Amniotic epithelial cell (primary cell): ENCODE data around the gene CCL26.

Experiments
- DNase-seq: peaks from one replicate; pipeline ENCODE4 v3.0.0-alpha.2; 2010; ENCODE audit warnings: low read depth

CCL26 gene

GRCh38 chr7:75772081-75773077, at the start of gene CCL26:
CCL26 (minus strand) TSS chr7:75772211; CDS start chr7:75772176, 35 bp downstream.
- peak; percentile 74 for DNase-seq

- DNase-seq = no peak
Measured at GRCh38 chr7:75820688-75821087, 48.7 kb upstream of the CCL26 start.

GRCh38 chr7:75819711-75820110, 47.7 kb upstream of the CCL26 start:
- no peak for DNase-seq

GRCh38 chr7:75818472-75818871, 46.5 kb upstream of the CCL26 start:
- DNase-seq = no peak

- no peak for DNase-seq
Measured at GRCh38 chr7:75817116-75817515, 45.1 kb upstream of the CCL26 start.

GRCh38 chr7:75815418-75816064, 43.5 kb upstream of the CCL26 start:
- no peak for DNase-seq

- DNase-seq = no peak
Measured at GRCh38 chr7:75814407-75814947, 42.5 kb upstream of the CCL26 start.

GRCh38 chr7:75813781-75814236, 41.8 kb upstream of the CCL26 start, which contains the start of gene CCL24:
CCL24 (minus strand) TSS chr7:75813806; CDS start chr7:75813715, 91 bp downstream.
- no peak for DNase-seq

GRCh38 chr7:75813084-75813483, 41.1 kb upstream of the CCL26 start:
- DNase-seq = peak; percentile 55

- no peak for DNase-seq
Measured at GRCh38 chr7:75811894-75812678, 40.1 kb upstream of the CCL26 start.

GRCh38 chr7:75809396-75809795, 37.4 kb upstream of the CCL26 start:
- DNase-seq = peak; percentile 51

GRCh38 chr7:75808106-75808505, 36.1 kb upstream of the CCL26 start:
- no peak for DNase-seq

- DNase-seq = no peak
Measured at GRCh38 chr7:75807452-75807851, 35.4 kb upstream of the CCL26 start.

GRCh38 chr7:75806560-75807307, 34.7 kb upstream of the CCL26 start:
- DNase-seq = no peak

- DNase-seq = no peak
Measured at GRCh38 chr7:75804705-75805104, 32.7 kb upstream of the CCL26 start.

- DNase-seq = no peak
Measured at GRCh38 chr7:75804004-75804403, 32.0 kb upstream of the CCL26 start.

GRCh38 chr7:75802552-75802821, 30.5 kb upstream of the CCL26 start:
- DNase-seq = no peak

- DNase-seq = no peak
Measured at GRCh38 chr7:75798770-75799169, 26.8 kb upstream of the CCL26 start.

GRCh38 chr7:75796420-75796819, 24.4 kb upstream of the CCL26 start:
- DNase-seq = no peak

- peak; percentile 66 for DNase-seq
Measured at GRCh38 chr7:75795831-75796285, 23.8 kb upstream of the CCL26 start.

GRCh38 chr7:75793676-75794075, 21.7 kb upstream of the CCL26 start:
- no peak for DNase-seq
